H9 (cell line): Measurements from ENCODE around the gene ENPEP. TPM values are rescaled to one million over a fixed set of nuclear protein-coding genes. Genes with fewer than 3 reads are reported as not detected.

ENCODE experiments used
- DNase-seq: peaks from one replicate; pipeline ENCODE4 v3.0.0-alpha.2; 2017
- H2AFZ ChIP-seq: one replicate; pipeline ENCODE4 v1.6.1; 2013; ENCODE audit warnings: mild to moderate bottlenecking, low read length, control low read depth, moderate library complexity
- H2AK5ac ChIP-seq: 2 replicates; pipeline ENCODE4 v1.6.1; 2013; ENCODE audit warnings: low read length, control low read depth, mixed read lengths; ENCODE audit not compliant: insufficient read length
- H2BK120ac ChIP-seq: one replicate; pipeline ENCODE4 v1.6.1; 2013; ENCODE audit warnings: low read depth, mild to moderate bottlenecking, low read length, control low read depth, inconsistent platforms; ENCODE audit not compliant: poor library complexity, severe bottlenecking
- H2BK12ac ChIP-seq: 2 replicates; pipeline ENCODE4 v1.6.1; 2013; ENCODE audit warnings: low read length, control low read depth, mixed read lengths, low read depth; ENCODE audit not compliant: insufficient read length
- H2BK15ac ChIP-seq: 2 replicates; pipeline ENCODE4 v1.6.1; 2013; ENCODE audit warnings: low read depth, low read length, control low read depth
- H2BK20ac ChIP-seq: one replicate; pipeline ENCODE4 v1.6.1; 2013; ENCODE audit warnings: low read depth, mild to moderate bottlenecking, low read length, control low read depth, inconsistent platforms; ENCODE audit not compliant: poor library complexity, severe bottlenecking
- H2BK5ac ChIP-seq: 2 replicates; pipeline ENCODE4 v1.6.1; 2013; ENCODE audit warnings: low read length, control low read depth, mixed read lengths; ENCODE audit not compliant: insufficient read length
- H3K14ac ChIP-seq: 2 replicates; pipeline ENCODE4 v1.6.1; 2013; ENCODE audit warnings: low read length, control low read depth; ENCODE audit not compliant: insufficient read depth
- H3K18ac ChIP-seq: 2 replicates; pipeline ENCODE4 v1.6.1; 2013; ENCODE audit warnings: low read depth, mild to moderate bottlenecking, mixed read lengths, low read length, control low read depth; ENCODE audit not compliant: insufficient read length
- H3K23ac ChIP-seq: 2 replicates; pipeline ENCODE4 v1.6.1; 2013; ENCODE audit warnings: low read length, control low read depth, mixed read lengths, low read depth; ENCODE audit not compliant: insufficient read length
- H3K23me2 ChIP-seq: 2 replicates; pipeline ENCODE4 v1.6.1; 2013; ENCODE audit warnings: low read depth, mild to moderate bottlenecking, mixed read lengths, low read length, control low read depth; ENCODE audit not compliant: insufficient read length, poor library complexity, severe bottlenecking
- H3K27ac ChIP-seq: 2 replicates; pipeline ENCODE4 v1.5.1; 2013; ENCODE audit warnings: low read length, control low read depth, mixed read lengths, low read depth; ENCODE audit not compliant: insufficient read length
- H3K27me3 ChIP-seq: 2 replicates; pipeline ENCODE4 v1.6.1; 2013; ENCODE audit warnings: low read length, control low read depth, inconsistent platforms; ENCODE audit not compliant: insufficient read depth
- H3K4ac ChIP-seq: 2 replicates; pipeline ENCODE4 v1.6.1; 2013; ENCODE audit warnings: low read depth, mild to moderate bottlenecking, control low read depth, inconsistent platforms, low read length, moderate library complexity
- H3K4me1 ChIP-seq: 2 replicates; pipeline ENCODE4 v1.6.1; 2013; ENCODE audit warnings: low read length, control low read depth, inconsistent platforms; ENCODE audit not compliant: insufficient read depth
- H3K4me2 ChIP-seq: 2 replicates; pipeline ENCODE4 v1.6.1; 2013; ENCODE audit warnings: low read length, control low read depth, mixed read lengths; ENCODE audit not compliant: insufficient read length, insufficient read depth
- H3K56ac ChIP-seq: 2 replicates; pipeline ENCODE4 v1.6.1; 2013; ENCODE audit warnings: low read depth, mild to moderate bottlenecking, mixed read lengths, low read length, control low read depth; ENCODE audit not compliant: insufficient read length
- H3K79me1 ChIP-seq: 2 replicates; pipeline ENCODE4 v1.6.1; 2013; ENCODE audit warnings: low read depth, mild to moderate bottlenecking, moderate library complexity, low read length, control low read depth, inconsistent platforms; ENCODE audit not compliant: insufficient read depth, poor library complexity, severe bottlenecking
- H3K79me2 ChIP-seq: 2 replicates; pipeline ENCODE4 v1.6.1; 2013; ENCODE audit warnings: low read length, control low read depth, inconsistent platforms; ENCODE audit not compliant: insufficient read depth
- H3K9ac ChIP-seq: 2 replicates; pipeline ENCODE4 v1.6.1; 2013; ENCODE audit warnings: low read length, control low read depth, mixed read lengths; ENCODE audit not compliant: insufficient read length; ENCODE audit errors: extremely low read depth
- H3K9me3 ChIP-seq: one replicate; pipeline ENCODE4 v1.6.1; 2013; ENCODE audit warnings: low read depth, low read length, inconsistent platforms; ENCODE audit not compliant: control insufficient read depth
- H3T11ph ChIP-seq: one replicate; pipeline ENCODE4 v1.6.1; 2013; ENCODE audit warnings: mild to moderate bottlenecking, low read length, control low read depth, inconsistent platforms
- H4K20me1 ChIP-seq: one replicate; pipeline ENCODE4 v1.6.1; 2013; ENCODE audit not compliant: control insufficient read depth, insufficient read length, insufficient read depth
- H4K5ac ChIP-seq: 2 replicates; pipeline ENCODE4 v1.6.1; 2013; ENCODE audit warnings: low read depth, mild to moderate bottlenecking, mixed read lengths, low read length, control low read depth; ENCODE audit not compliant: insufficient read length
- H4K8ac ChIP-seq: replicated peaks from 2 replicates; pipeline ENCODE4 v1.6.1; 2013; ENCODE audit warnings: low read length, control low read depth, mixed read lengths, low read depth; ENCODE audit not compliant: insufficient read length
- H4K91ac ChIP-seq: 2 replicates; pipeline ENCODE4 v1.6.1; 2013; ENCODE audit warnings: low read depth, mild to moderate bottlenecking, moderate library complexity, mixed read lengths, low read length, control low read depth; ENCODE audit not compliant: insufficient read length
- H3K27ac Mint-ChIP-seq, 3 experiments: 2 replicates in 2 of 3; 3 replicates in 1 of 3; pipeline ENCODE4 v1.8.0; 2020 to 2021; ENCODE audit warnings: mixed read lengths in 3 of 3, mild to moderate bottlenecking in 1 of 3, moderate library complexity in 1 of 3
- H3K27me3 Mint-ChIP-seq: 2 replicates; pipeline ENCODE4 v1.8.0; 2021; ENCODE audit warnings: low read depth, mild to moderate bottlenecking, moderate library complexity, mixed read lengths
- H3K36me3 Mint-ChIP-seq, 3 experiments: 2 replicates in 2 of 3; 3 replicates in 1 of 3; pipeline ENCODE4 v1.8.0; 2020 to 2021; ENCODE audit warnings: low read depth in 3 of 3, mixed read lengths in 3 of 3; ENCODE audit not compliant: insufficient read depth in 1 of 3
- H3K4me1 Mint-ChIP-seq, 2 experiments: 2 replicates each; pipeline ENCODE4 v1.8.0; 2020; ENCODE audit warnings: mixed read lengths in 2 of 2
- H3K4me3 Mint-ChIP-seq, 2 experiments: 2 replicates in 1 of 2; 3 replicates in 1 of 2; pipeline ENCODE4 v1.8.0; 2020 to 2021; ENCODE audit warnings: mild to moderate bottlenecking in 2 of 2, mixed read lengths in 2 of 2, moderate library complexity in 1 of 2
- H3K9me3 Mint-ChIP-seq, 2 experiments: 2 replicates in 1 of 2; 3 replicates in 1 of 2; pipeline ENCODE4 v1.8.0; 2020; ENCODE audit warnings: mild to moderate bottlenecking in 2 of 2, mixed read lengths in 2 of 2, moderate library complexity in 1 of 2
- WGBS: extraction: QIAGEN DNeasy Blood & Tissue Kit; methylation state at CpG from one replicate; pipeline ENCODE4 v1.1.7; 2013; ENCODE audit warnings: missing lambda C conversion rate, low lambda C conversion rate, mixed read lengths; ENCODE audit not compliant: insufficient read length; ENCODE audit errors: extremely low coverage; 5-methylcytosine and 5-hydroxymethylcytosine counted together
- total RNA-seq: library from RNA; stranded (reverse); gene quantifications from 2 replicates; pipeline ENCODE4 v1.2.1, GENCODE V29; 2021
- TF ChIP-seq, protein P1 (sequence below): fragments of 200-600 bp; sonication (generic); conservative IDR thresholded peaks from 3 replicates; pipeline ENCODE4 v1.8.0; 2021; ENCODE audit warnings: antibody characterized with exemption, mild to moderate bottlenecking

Gene ENPEP
- total RNA-seq, 1 experiment from 2014 or later: 0.44 TPM

DNA sequence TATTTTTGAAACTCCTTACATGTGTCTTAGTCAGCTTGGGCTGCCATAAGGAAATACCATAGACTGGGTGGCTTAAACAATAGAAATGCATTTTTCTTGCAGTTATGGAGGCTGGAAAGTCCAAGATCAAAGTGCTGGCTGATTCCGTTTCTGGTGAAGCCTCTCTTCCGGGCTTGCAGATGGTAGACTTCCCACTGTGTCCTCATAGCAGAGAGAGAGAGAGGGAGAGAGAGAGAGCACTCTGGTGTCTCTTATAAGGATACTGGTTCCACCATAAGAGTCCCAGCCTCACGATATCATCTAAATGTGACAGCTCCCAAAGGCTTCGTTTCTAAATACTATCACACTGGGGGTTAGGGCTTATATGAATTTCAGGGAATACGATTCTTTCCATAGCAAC is 39.7 kb downstream of the ENPEP start:
- H3K56ac ChIP-seq: no peak overlapping the region
- H3K27me3 ChIP-seq: no peaks in the 10 kb centered on the region
- no peaks in the 10 kb centered on the region for H3K23me2 ChIP-seq
- H4K91ac ChIP-seq: no peak overlapping the region
- no peaks in the 10 kb centered on the region for H3K79me2 ChIP-seq
- Mint-ChIP-seq H3K4me3 (no peak overlapping the region), H3K36me3 (no peaks in the 10 kb centered on the region), H3K27me3 (no peaks in the 10 kb centered on the region), H3K9me3 (no peaks in the 10 kb centered on the region), H3K27ac (no peak overlapping the region), H3K4me1 (peaks cover 4 to 5% of the 10 kb centered on the region in 2 experiments)
- H3T11ph ChIP-seq: no peak overlapping the region
- H3K27ac ChIP-seq: no peak overlapping the region
- H2AK5ac ChIP-seq: no peak overlapping the region
- H3K4ac ChIP-seq: no peak overlapping the region
- no peak overlapping the region for H3K18ac ChIP-seq
- no peak overlapping the region for H3K9ac ChIP-seq
- no peak overlapping the region for H3K23ac ChIP-seq
- no peak overlapping the region for H3K4me2 ChIP-seq
- H2BK120ac ChIP-seq: no peak overlapping the region
- DNase-seq: no peak
- no peaks in the 10 kb centered on the region for H3K79me1 ChIP-seq
- H4K20me1 ChIP-seq: no peaks in the 10 kb centered on the region
- TF ChIP-seq, protein P1, sequence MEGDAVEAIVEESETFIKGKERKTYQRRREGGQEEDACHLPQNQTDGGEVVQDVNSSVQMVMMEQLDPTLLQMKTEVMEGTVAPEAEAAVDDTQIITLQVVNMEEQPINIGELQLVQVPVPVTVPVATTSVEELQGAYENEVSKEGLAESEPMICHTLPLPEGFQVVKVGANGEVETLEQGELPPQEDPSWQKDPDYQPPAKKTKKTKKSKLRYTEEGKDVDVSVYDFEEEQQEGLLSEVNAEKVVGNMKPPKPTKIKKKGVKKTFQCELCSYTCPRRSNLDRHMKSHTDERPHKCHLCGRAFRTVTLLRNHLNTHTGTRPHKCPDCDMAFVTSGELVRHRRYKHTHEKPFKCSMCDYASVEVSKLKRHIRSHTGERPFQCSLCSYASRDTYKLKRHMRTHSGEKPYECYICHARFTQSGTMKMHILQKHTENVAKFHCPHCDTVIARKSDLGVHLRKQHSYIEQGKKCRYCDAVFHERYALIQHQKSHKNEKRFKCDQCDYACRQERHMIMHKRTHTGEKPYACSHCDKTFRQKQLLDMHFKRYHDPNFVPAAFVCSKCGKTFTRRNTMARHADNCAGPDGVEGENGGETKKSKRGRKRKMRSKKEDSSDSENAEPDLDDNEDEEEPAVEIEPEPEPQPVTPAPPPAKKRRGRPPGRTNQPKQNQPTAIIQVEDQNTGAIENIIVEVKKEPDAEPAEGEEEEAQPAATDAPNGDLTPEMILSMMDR: no peak
- no CpG with 5 or more reads among the region's 5 CpGs for WGBS
- H2BK20ac ChIP-seq: no peak overlapping the region
- H2BK5ac ChIP-seq: no peak overlapping the region
- H2BK12ac ChIP-seq: no peak overlapping the region
- H3K14ac ChIP-seq: no peak overlapping the region
- no peak overlapping the region for H4K5ac ChIP-seq
- H4K8ac ChIP-seq: no peak overlapping the region
- no peak overlapping the region for H2BK15ac ChIP-seq
- no peak overlapping the region for H2AFZ ChIP-seq
- H3K4me1 ChIP-seq: no peaks in the 10 kb centered on the region
- no peaks in the 10 kb centered on the region for H3K9me3 ChIP-seq
